IPS-15b (cell line): Measurements from ENCODE around the gene GBP4.
"Not testable (repeated sequence)": the region's sequence is repeated elsewhere in the genome, so short reads cannot be mapped to it uniquely, and the experiment has no call there.

Experiments
- H3K27me3 ChIP-seq: one replicate; pipeline ENCODE4 v1.6.1; 2013; ENCODE audit warnings: low read length; ENCODE audit not compliant: control insufficient read depth, insufficient read depth
- H3K36me3 ChIP-seq: one replicate; pipeline ENCODE4 v1.6.1; 2013; ENCODE audit warnings: low read length; ENCODE audit not compliant: control insufficient read depth, insufficient read depth
- H3K4me1 ChIP-seq: one replicate; pipeline ENCODE4 v1.6.1; 2013; ENCODE audit warnings: mild to moderate bottlenecking, low read length; ENCODE audit not compliant: control insufficient read depth, insufficient read depth
- H3K4me3 ChIP-seq: one replicate; pipeline ENCODE4 v1.5.1; 2013; ENCODE audit warnings: low read depth, low read length
- H3K9ac ChIP-seq: one replicate; pipeline ENCODE4 v1.6.1; 2013; ENCODE audit warnings: low read depth, mild to moderate bottlenecking, low read length
- H3K9me3 ChIP-seq: one replicate; pipeline ENCODE4 v1.6.1; 2013; ENCODE audit warnings: mild to moderate bottlenecking, low read length; ENCODE audit not compliant: control insufficient read depth, insufficient read depth

The GBP4 gene, protein sequence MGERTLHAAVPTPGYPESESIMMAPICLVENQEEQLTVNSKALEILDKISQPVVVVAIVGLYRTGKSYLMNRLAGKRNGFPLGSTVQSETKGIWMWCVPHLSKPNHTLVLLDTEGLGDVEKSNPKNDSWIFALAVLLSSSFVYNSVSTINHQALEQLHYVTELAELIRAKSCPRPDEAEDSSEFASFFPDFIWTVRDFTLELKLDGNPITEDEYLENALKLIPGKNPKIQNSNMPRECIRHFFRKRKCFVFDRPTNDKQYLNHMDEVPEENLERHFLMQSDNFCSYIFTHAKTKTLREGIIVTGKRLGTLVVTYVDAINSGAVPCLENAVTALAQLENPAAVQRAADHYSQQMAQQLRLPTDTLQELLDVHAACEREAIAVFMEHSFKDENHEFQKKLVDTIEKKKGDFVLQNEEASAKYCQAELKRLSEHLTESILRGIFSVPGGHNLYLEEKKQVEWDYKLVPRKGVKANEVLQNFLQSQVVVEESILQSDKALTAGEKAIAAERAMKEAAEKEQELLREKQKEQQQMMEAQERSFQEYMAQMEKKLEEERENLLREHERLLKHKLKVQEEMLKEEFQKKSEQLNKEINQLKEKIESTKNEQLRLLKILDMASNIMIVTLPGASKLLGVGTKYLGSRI

DNA sequence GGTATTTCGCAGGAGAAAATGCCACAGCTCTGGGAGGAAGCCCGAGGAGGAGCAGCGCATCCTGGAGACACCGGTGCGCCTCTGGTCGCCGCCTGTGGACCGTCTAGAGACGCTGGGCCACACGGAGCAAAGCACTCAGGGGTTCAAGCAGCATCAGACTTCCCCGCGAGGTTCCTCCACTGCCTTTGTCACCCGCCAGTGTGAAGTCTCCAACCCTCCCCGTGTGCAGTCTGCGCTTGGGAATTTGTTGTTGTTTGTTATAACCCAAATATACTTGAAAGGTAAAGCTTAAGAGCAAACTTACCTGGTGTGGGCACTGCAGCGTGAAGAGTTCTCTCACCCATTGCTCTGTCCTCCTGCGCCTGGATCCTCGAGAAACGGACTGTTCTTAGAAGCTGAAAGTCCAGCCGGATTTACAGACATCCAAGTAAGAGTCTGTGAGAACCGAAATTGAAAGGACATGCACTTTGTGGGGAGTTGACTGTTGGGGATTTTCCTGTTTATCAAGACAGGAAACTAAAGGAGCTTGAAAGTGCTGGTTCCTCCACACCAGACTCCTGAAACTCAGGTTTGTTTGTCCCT, at the start of gene GBP4:
Gene GBP4, minus strand, starts transcription at position 452 of the 582 bp plus-strand sequence. Its CDS starts 108 bp downstream, at position 344.
- Histone ChIP-seq H3K36me3 (no peaks in the 10 kb centered on the region), H3K4me1 (no peaks in the 10 kb centered on the region), H3K9me3 (no peaks in the 10 kb centered on the region), H3K4me3 (peak within 1 kb of the TSS; percentile 45), H3K27me3 (peaks cover 2% of the 10 kb centered on the region), H3K9ac (no peak within 1 kb of the TSS)

DNA sequence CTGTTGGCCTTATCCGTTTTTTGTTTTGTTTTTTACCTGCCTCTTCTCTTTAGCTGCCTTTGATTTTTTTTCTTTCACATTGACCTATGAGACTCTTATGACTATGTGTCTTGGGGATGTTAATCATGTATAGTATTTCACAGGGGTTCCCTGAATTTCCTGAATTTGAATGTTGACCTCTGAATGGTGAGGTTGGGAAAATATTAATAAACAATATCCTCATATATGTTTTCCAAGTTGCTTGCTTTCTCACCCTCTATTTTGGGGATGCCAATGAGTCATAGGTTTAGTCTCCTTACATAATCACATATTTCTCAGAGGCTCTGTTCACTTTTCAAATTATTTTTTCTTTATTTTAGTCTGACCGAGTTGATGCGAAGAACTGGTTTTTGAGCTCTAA, 44.3 kb upstream of the GBP4 start:
- H3K9me3 ChIP-seq = no peaks in the 10 kb centered on the region
- no peaks in the 10 kb centered on the region for H3K36me3 ChIP-seq
- H3K9ac ChIP-seq = no peak overlapping the region
- H3K4me3 ChIP-seq = no peak overlapping the region
- H3K27me3 ChIP-seq = no peaks in the 10 kb centered on the region
- peaks cover 2% of the 10 kb centered on the region for H3K4me1 ChIP-seq

DNA sequence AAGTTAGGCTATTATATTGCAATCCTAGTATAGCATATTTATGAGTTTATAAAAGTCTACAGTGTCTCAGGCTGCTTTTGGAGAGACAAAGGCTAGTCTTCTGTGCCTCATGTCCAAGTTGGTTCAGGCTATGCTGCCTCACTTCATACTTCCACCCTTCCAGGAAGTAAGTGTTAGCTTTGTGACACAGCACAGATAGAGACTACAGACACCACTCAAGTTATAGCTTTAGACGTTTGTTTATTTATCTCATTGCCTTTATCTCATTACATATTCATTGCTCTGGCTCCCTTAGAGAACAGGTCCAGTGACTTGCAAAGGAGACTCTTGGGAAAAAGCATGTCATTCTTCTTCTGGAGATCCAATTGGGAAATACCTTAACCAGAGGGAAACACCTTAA, 22.6 kb upstream of the GBP4 start:
- Histone ChIP-seq H3K4me3 (no peak overlapping the region), H3K27me3 (no peaks in the 10 kb centered on the region), H3K9me3 (no peaks in the 10 kb centered on the region), H3K9ac (no peak overlapping the region), H3K4me1 (no peaks in the 10 kb centered on the region), H3K36me3 (no peaks in the 10 kb centered on the region)

DNA sequence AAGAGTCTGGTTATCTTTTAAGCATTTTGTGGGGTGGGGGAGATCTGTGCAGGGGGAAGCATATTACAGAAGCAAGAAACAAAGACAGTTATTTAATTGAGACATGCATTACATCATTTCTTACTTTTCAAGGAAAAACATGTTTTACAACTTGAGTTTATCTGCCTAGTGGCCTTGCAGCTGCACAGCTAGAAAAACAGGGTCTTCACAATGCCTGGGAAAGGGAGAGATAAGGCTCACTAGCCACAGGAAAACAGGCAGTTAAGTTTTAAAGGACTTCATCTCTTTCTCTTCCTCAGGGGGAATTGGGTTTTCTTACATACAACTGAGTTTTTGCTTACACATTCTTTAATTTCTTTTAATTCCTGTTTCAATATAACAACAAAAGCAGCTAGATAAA, 21.1 kb upstream of the GBP4 start:
- H3K9me3 ChIP-seq, H3K4me3 ChIP-seq, H3K27me3 ChIP-seq, H3K36me3 ChIP-seq, H3K4me1 ChIP-seq, H3K9ac ChIP-seq: not testable (repeated sequence)

DNA sequence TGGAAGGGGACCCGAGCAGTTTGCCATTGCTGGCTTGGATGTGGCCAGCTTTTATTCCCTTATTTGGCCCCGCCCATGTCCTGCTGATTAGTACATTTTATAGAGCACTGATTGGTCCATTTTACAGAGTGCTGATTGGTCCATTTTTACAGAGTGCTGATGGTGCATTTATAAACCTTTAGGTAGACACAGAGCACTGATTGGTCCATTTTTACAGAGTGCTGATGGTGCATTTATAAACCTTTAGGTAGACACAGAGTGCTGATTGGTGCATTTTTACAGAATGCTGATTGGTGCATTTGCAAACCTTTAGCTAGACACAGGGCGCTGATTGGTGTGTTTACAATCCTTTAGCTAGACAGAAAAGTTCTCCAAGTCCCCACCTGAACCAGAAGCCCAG, 20.2 kb upstream of the GBP4 start:
- H3K9me3 ChIP-seq, H3K4me3 ChIP-seq, H3K9ac ChIP-seq, H3K27me3 ChIP-seq, H3K36me3 ChIP-seq, H3K4me1 ChIP-seq: not testable (repeated sequence)

DNA sequence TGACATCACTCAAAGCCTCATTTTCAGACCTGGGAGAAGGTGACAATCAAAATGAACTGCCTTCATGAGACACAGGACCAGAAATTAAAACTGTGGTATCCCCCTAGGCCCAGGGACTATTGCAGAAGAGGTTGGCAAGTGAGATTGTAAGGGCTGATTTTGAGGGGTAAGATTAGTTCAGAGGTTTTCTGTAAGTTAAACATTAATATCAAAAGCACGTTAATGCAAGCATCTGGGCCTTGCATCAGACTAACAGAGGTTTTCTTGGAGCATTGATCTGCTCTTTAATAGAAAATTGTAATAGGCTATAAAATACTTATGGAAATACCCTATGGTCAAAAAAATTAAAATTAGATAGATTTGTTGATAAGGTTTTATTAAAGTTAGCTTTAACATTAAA, 14.6 kb upstream of the GBP4 start:
- H3K27me3 ChIP-seq = no peaks in the 10 kb centered on the region
- no peak overlapping the region for H3K4me3 ChIP-seq
- no peaks in the 10 kb centered on the region for H3K9me3 ChIP-seq
- H3K4me1 ChIP-seq = no peaks in the 10 kb centered on the region
- H3K9ac ChIP-seq = no peak overlapping the region
- no peaks in the 10 kb centered on the region for H3K36me3 ChIP-seq

DNA sequence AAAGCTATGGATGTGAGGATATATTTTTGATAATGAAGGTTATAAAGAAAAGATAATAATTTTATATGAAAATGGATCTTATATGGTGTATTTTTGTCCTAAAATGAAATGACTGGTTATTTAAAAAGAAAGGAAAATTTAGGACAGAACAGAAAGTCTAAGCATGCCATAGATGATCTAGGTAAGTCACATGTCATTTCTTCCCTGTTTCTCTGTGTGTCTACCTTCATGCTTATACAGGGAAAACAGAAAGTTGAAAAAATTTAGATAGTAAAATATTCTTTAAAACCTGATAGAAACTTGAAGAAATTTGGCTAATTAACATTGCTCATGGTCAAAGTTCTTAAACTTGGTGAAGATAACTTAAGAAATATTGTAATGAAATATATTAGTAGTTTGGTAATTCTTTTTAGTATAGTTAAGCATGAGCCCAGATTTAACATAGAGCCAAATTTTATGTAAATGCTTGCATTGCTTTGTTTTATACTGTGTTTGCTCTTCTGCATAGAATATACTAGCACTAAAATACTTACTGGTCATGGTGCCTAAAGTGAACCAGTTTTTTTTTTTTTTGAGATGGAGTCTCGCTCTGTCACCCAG, 12.4 kb upstream of the GBP4 start:
- no peaks in the 10 kb centered on the region for H3K9me3 ChIP-seq
- H3K27me3 ChIP-seq = no peaks in the 10 kb centered on the region
- H3K36me3 ChIP-seq = no peaks in the 10 kb centered on the region

DNA sequence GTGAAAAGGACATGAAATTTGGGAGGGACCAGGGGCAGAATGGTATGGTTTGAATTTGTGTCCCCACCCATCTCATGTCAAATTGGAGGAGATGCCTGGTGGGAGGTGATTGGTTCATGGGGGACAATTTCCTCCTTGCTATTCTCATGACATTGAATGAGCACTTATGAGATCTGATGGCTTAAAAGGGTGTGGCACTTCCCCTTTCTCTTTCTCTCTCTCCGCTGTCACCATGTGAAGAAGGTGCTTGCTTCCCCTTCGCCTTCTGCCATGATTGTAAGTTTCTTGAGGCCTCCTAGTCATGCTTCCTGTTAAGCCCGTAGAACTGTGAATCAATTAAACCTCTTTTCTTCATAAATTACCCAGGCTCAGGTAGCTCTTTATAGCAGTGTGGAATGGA, 7.6 kb upstream of the GBP4 start:
- H3K9me3 ChIP-seq = peaks cover 4% of the 10 kb centered on the region
- H3K4me1 ChIP-seq = no peaks in the 10 kb centered on the region
- H3K4me3 ChIP-seq = no peak overlapping the region
- H3K27me3 ChIP-seq = no peaks in the 10 kb centered on the region
- no peak overlapping the region for H3K9ac ChIP-seq
- H3K36me3 ChIP-seq = no peaks in the 10 kb centered on the region

More for the DNA sequence above, 12.4 kb upstream of the GBP4 start:
- Histone ChIP-seq H3K4me3 (no peak overlapping the region), H3K4me1 (no peaks in the 10 kb centered on the region), H3K9ac (no peak overlapping the region)

DNA sequence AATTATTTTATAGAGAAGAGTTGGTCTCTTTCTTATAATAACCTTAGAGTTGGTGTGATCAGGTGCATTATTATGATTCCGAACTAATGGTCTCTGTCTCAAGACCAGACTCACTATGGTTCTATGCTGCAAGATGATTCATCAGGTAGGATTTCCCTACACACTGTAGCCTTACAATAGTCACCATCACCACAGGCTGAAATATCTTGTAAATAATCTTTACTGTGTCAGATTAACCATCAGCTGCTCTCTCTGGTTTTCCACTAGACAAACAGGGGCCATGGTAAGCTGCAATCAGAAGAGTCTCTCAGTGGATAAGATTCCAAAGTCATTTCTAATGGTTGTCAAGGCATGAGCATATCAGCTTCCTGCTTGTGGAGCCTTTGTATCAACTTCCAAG, 4.4 kb upstream of the GBP4 start:
- no peaks in the 10 kb centered on the region for H3K4me1 ChIP-seq
- no peak overlapping the region for H3K4me3 ChIP-seq

DNA sequence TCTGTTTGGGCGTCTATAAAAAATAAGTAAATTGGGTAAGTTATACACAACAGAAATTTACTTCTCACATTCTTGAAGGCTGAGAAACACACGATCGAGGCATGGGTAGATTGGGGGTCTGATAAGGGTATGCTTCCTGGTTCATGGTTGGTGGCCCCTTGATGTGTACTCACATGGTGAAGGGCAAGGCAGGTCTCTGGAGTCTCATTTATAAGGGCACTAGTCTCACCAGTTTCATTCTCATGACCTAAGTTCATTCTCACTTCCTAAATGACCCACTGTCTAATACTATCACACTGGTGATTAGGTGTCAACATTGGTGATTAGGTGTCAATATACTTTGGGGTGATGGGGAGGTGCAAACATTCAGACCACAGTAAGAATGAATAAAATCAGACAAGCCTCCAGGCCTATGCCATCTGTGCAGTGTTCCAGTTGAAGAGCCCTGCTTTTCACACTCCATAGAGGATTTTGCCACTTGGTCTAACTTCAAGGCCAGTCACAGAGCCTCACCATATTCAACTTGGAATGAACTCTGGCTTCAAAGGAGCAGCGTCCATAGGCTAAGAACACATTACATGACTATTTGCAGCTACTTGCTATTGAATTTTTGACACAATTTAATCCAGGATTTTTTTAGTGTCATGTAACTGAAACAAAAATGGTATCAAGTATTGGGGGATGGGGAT, 2.5 kb upstream of the GBP4 start:
- Histone ChIP-seq H3K4me3 (no peak overlapping the region), H3K9ac (no peak overlapping the region), H3K4me1 (no peaks in the 10 kb centered on the region), H3K27me3 (peaks cover 2% of the 10 kb centered on the region), H3K9me3 (peaks cover 4% of the 10 kb centered on the region), H3K36me3 (no peaks in the 10 kb centered on the region)

More for the DNA sequence above, 4.4 kb upstream of the GBP4 start:
- H3K36me3 ChIP-seq = no peaks in the 10 kb centered on the region
- H3K9me3 ChIP-seq = peaks cover 4% of the 10 kb centered on the region
- H3K27me3 ChIP-seq = peaks cover under 1% of the 10 kb centered on the region
- H3K9ac ChIP-seq = no peak overlapping the region

DNA sequence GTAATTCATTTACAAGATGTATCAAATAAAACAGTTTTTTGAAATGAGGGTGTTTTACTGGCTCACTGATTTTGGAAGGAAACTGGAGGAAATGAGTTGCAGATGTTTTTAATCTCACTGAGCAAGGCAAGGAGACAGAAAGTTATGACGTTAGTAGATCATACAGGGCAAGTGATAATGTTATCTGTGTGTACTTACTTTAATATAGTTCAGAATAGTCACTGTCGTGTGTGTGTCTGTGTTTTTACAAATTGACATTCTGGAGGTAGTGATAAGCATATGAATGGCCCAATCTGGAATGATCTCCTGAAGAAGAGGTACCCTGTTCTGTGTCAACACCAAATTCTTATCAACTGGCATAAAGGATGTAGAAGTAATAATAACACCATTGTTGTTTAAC, 1.9 kb upstream of the GBP4 start:
- Histone ChIP-seq H3K4me3 (no peak overlapping the region), H3K9me3 (peaks cover 4% of the 10 kb centered on the region), H3K4me1 (no peaks in the 10 kb centered on the region), H3K36me3 (no peaks in the 10 kb centered on the region), H3K9ac (no peak overlapping the region), H3K27me3 (peaks cover 2% of the 10 kb centered on the region)
